ENCODE measurements around the gene SNX27. TPM values are rescaled to one million over a fixed set of nuclear protein-coding genes. Genes with fewer than 3 reads are reported as not detected.
"Not testable (repeated sequence)": the region's sequence is repeated elsewhere in the genome, so short reads cannot be mapped to it uniquely, and the experiment has no call there.

Gene SNX27
- total RNA-seq, 1 experiment from 2014 or later: 28.5 TPM

DNA sequence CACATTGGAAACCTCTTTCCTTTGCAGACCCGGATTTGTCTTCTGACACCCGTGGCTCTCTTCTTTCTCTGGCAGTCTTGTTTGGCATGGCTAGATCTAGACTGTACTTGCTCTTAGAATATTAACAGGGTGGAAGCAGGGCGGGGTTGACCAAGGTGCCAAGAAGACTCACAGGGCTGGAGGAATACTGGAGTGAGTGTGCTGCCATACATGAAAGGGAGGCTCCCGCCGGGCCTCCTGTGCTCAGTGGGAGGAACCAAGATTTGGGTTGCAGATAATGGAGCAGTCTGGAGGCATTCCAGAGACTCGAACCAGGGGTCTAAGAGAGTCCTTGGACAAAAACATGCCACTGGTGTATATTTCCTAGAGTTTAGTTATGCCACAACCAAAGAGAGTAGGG, 27.6 kb upstream of the SNX27 start:
- no peaks in the 10 kb centered on the region for H3K9me3 ChIP-seq (replicated peaks)
- H3K4me1 ChIP-seq (replicated peaks): peaks cover 13% of the 10 kb centered on the region
- H3K27ac ChIP-seq: no peak overlapping the region

GRCh38 chr1:151584780-151585179, 27.1 kb upstream of the SNX27 start:
- H3K36me3 ChIP-seq: peaks cover 40% of the 10 kb centered on the region
- DNase-seq (ENCODE audit: low read depth in 1 of 2, low spot score in 2 of 2): no peak
- H3K27me3 ChIP-seq (replicated peaks): no peaks in the 10 kb centered on the region
- H3K9me3 ChIP-seq (replicated peaks): no peaks in the 10 kb centered on the region
- H3K4me1 ChIP-seq (replicated peaks): peaks cover 9% of the 10 kb centered on the region; the same call in 1 of the 2 replicates
- no peak overlapping the region for H3K27ac ChIP-seq
- H3K4me3 ChIP-seq: no peak overlapping the region

More for the DNA sequence above, 27.6 kb upstream of the SNX27 start:
- Histone ChIP-seq H3K4me3 (no peak overlapping the region), H3K27me3 (replicated peaks) (no peaks in the 10 kb centered on the region), H3K36me3 (peaks cover 45% of the 10 kb centered on the region)
- no peak for DNase-seq (ENCODE audit: low read depth in 1 of 2, low spot score in 2 of 2)

- Histone ChIP-seq H3K36me3 (peaks cover 34% of the 10 kb centered on the region), H3K9me3 (replicated peaks) (no peaks in the 10 kb centered on the region), H3K27ac (no peak overlapping the region), H3K4me1 (replicated peaks) (peaks cover 9% of the 10 kb centered on the region; the same call in 1 of the 2 replicates), H3K4me3 (no peak overlapping the region), H3K27me3 (replicated peaks) (no peaks in the 10 kb centered on the region)
- DNase-seq (ENCODE audit: low read depth in 1 of 2, low spot score in 2 of 2): no peak
Measured at GRCh38 chr1:151585622-151586021, 26.2 kb upstream of the SNX27 start.

DNA sequence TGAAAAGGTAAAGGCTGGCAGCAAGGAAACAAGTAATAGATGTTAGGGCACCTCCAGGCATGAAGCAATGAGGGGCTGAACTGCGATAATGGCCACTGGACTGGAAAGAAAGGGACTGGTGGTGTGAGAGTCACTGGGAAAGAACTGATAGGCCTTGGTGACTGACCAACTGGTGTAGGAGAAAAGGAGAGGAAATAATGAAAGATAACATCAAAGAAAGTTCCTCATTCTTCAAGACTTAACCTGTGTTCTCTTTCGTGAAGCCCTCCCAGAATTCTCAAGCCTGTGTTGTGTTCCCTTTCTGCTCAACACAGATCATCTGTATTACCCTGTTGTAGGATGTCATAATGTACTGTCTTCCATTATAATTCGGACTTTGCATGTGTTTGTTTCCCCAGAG, 20.9 kb upstream of the SNX27 start:
- H3K9me3 ChIP-seq (replicated peaks): no peaks in the 10 kb centered on the region
- H3K4me1 ChIP-seq (replicated peaks): peaks cover 3% of the 10 kb centered on the region; the same call in 1 of the 2 replicates
- H3K36me3 ChIP-seq: no peaks in the 10 kb centered on the region
- no peak for DNase-seq (ENCODE audit: low read depth in 1 of 2, low spot score in 2 of 2)
- no peaks in the 10 kb centered on the region for H3K27me3 ChIP-seq (replicated peaks)
- no peak overlapping the region for H3K27ac ChIP-seq
- H3K4me3 ChIP-seq: no peak overlapping the region

DNA sequence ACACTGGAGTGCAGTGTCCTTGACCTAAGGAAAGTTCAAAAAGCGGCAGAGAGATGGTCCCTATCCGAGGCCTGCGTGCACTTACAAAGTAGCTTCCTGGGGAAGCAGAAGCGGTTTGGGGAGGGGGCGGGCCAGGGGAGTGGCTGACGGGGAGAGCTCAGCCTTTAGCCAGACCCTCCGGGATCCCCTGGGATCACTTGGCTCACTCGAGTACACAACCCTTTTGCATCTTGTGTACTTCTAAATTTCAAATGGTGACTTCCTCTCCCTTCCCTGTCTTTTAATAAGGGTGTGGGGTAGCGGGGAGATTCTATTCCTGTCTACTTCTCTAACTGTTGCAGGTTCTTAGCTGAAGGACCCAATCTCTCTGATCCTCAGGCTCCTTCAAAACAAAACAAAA, 18.1 kb upstream of the SNX27 start:
- Histone ChIP-seq H3K36me3 (no peaks in the 10 kb centered on the region), H3K27me3 (replicated peaks) (no peaks in the 10 kb centered on the region), H3K9me3 (replicated peaks) (no peaks in the 10 kb centered on the region), H3K4me1 (replicated peaks) (no peaks in the 10 kb centered on the region), H3K4me3 (no peak overlapping the region), H3K27ac (no peak overlapping the region)
- no peak for DNase-seq (ENCODE audit: low read depth in 1 of 2, low spot score in 2 of 2)

DNA sequence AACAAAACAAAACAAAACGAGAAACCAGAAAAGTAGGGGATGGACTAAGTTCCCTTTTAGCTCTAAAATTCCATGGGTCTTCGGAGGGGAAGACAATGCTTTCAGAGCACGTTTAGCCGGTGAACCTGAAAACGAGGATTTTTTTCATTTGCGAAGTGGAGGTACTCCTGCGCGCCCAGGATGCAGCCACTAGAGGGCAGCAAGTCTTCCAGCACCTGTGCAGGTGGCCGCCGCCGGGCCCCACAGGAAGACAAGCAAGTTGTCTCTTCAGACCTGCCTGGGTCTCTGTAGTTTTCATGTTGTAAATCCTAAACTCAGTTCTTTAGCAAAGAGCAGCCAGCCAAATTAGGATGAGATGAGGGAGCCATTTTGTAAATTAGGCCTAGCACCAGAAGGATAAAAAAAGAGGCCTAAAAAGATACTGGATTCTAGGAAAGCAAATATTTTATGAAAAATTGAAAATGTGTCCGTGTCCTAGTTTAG, 17.7 kb upstream of the SNX27 start:
- no peaks in the 10 kb centered on the region for H3K36me3 ChIP-seq
- no peak overlapping the region for H3K4me3 ChIP-seq
- H3K9me3 ChIP-seq (replicated peaks): no peaks in the 10 kb centered on the region
- H3K27me3 ChIP-seq (replicated peaks): no peaks in the 10 kb centered on the region
- H3K27ac ChIP-seq: no peak overlapping the region
- DNase-seq (ENCODE audit: low read depth in 1 of 2, low spot score in 2 of 2): peak; percentile 44 to 67
- no peaks in the 10 kb centered on the region for H3K4me1 ChIP-seq (replicated peaks)

- Histone ChIP-seq H3K4me1 (replicated peaks) (no peaks in the 10 kb centered on the region), H3K4me3 (no peak overlapping the region), H3K36me3 (no peaks in the 10 kb centered on the region), H3K27me3 (replicated peaks) (no peaks in the 10 kb centered on the region), H3K9me3 (replicated peaks) (no peaks in the 10 kb centered on the region), H3K27ac (no peak overlapping the region)
- DNase-seq (ENCODE audit: low read depth in 1 of 2, low spot score in 2 of 2): peak in 1 of 2 experiments; percentile 29
Measured at GRCh38 chr1:151596166-151596953, 15.5 kb upstream of the SNX27 start.

DNA sequence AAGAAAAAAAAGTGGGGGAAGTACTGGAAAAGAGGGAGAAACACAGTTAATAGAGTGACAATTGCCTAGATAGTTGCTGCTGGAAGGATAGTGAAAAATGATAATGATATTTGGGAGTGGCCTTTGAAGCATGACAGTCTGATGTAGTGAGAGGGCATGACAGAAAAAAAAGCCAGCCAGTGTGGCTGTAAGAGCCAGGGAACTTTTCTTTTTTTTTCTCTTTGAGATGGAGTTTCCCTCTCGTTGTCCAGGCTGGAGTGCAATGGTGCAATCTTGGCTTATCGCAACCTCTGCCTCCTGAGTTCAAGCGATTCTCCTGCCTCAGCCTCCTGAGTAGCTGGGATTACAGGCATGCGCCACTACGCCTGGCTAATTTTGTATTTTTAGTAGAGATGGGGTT, 9.3 kb upstream of the SNX27 start:
- not testable (repeated sequence) for H3K36me3 ChIP-seq; H3K27me3 ChIP-seq (replicated peaks); H3K4me3 ChIP-seq; DNase-seq (ENCODE audit: low read depth in 1 of 2, low spot score in 2 of 2); H3K9me3 ChIP-seq (replicated peaks); H3K4me1 ChIP-seq (replicated peaks); H3K27ac ChIP-seq

- H3K27ac ChIP-seq: no peak overlapping the region
Measured at GRCh38 chr1:151604291-151604690, 7.6 kb upstream of the SNX27 start.

DNA sequence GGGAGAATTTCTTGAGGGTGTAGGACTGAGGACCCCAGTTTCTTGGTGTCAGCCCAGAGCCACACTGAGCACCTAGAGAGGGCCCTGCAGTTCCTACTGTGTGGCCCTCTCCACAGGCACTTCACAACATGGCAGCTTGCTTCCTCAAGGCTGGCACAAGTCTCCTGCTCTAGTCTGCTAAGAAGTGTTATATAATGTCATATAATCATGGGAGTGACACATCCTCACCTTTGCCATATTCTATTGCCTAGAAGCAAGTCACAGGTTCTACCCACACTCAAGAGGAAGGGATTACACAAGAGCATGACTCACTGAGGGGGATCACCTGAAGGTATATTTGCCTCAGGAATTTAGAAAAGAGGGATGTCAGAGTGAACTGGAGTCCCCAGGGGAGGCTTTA, 5.5 kb upstream of the SNX27 start:
- Histone ChIP-seq H3K27ac (no peak overlapping the region), H3K4me3 (no peak overlapping the region), H3K27me3 (replicated peaks) (no peaks in the 10 kb centered on the region), H3K4me1 (replicated peaks) (peaks cover 20% of the 10 kb centered on the region), H3K36me3 (no peaks in the 10 kb centered on the region), H3K9me3 (replicated peaks) (no peaks in the 10 kb centered on the region)
- no peak for DNase-seq (ENCODE audit: low read depth in 1 of 2, low spot score in 2 of 2)

More at GRCh38 chr1:151604291-151604690, 7.6 kb upstream of the SNX27 start:
- Histone ChIP-seq H3K4me3 (no peak overlapping the region), H3K9me3 (replicated peaks) (no peaks in the 10 kb centered on the region), H3K4me1 (replicated peaks) (peaks cover 15% of the 10 kb centered on the region), H3K27me3 (replicated peaks) (no peaks in the 10 kb centered on the region), H3K36me3 (no peaks in the 10 kb centered on the region)
- DNase-seq (ENCODE audit: low read depth in 1 of 2, low spot score in 2 of 2): no peak

GRCh38 chr1:151606857-151607256, 5.0 kb upstream of the SNX27 start:
- Histone ChIP-seq H3K27ac (no peak overlapping the region), H3K4me3 (no peak overlapping the region), H3K4me1 (replicated peaks) (peaks cover 24% of the 10 kb centered on the region), H3K9me3 (replicated peaks) (no peaks in the 10 kb centered on the region), H3K36me3 (peaks cover under 1% of the 10 kb centered on the region), H3K27me3 (replicated peaks) (no peaks in the 10 kb centered on the region)
- DNase-seq (ENCODE audit: low read depth in 1 of 2, low spot score in 2 of 2): no peak

DNA sequence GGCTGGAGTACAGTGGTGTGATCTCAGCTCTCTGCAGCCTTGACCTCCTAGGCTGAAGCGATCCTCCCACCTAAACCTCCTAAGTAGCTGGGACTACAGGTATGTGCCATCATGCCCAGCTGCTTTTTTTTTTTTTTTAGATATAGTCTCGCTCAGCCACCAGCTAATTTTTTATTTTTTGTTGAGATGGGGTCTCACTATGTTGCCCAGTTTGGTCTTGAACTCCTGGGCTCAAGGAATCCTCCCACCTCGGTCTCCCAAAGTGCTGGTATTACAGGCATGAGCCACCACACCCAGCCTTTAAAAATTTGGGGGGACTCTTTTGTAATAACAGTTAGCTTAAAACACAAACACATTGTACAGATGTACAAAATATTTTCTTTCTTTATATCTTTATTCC, 1.7 kb upstream of the SNX27 start:
- Histone ChIP-seq H3K9me3 (replicated peaks) (no peaks in the 10 kb centered on the region), H3K27ac (no peak overlapping the region), H3K4me3 (no peak overlapping the region), H3K4me1 (replicated peaks) (peaks cover 31% of the 10 kb centered on the region), H3K36me3 (peaks cover 10% of the 10 kb centered on the region), H3K27me3 (replicated peaks) (no peaks in the 10 kb centered on the region)
- no peak for DNase-seq (ENCODE audit: low read depth in 1 of 2, low spot score in 2 of 2)

GRCh38 chr1:151611288-151611790, 511 bp upstream of the SNX27 start:
- Histone ChIP-seq H3K27ac (peak overlapping the region; percentile 64), H3K4me3 (peak overlapping the region; percentile 95), H3K9me3 (replicated peaks) (no peaks in the 10 kb centered on the region), H3K27me3 (replicated peaks) (no peaks in the 10 kb centered on the region), H3K4me1 (replicated peaks) (peaks cover 40% of the 10 kb centered on the region), H3K36me3 (peaks cover 18% of the 10 kb centered on the region)
- peak in 1 of 2 experiments; percentile 42 for DNase-seq (ENCODE audit: low read depth in 1 of 2, low spot score in 2 of 2)

- peak overlapping the region; percentile 95 for H3K4me3 ChIP-seq
- peaks cover 22% of the 10 kb centered on the region for H3K36me3 ChIP-seq
- H3K27me3 ChIP-seq (replicated peaks): no peaks in the 10 kb centered on the region
- peaks cover 44% of the 10 kb centered on the region for H3K4me1 ChIP-seq (replicated peaks)
- DNase-seq (ENCODE audit: low read depth in 1 of 2, low spot score in 2 of 2): peak in 1 of 2 experiments; percentile 49
- H3K27ac ChIP-seq: no peak overlapping the region; the same call in 1 of the 2 replicates
- no peaks in the 10 kb centered on the region for H3K9me3 ChIP-seq (replicated peaks)
Measured at GRCh38 chr1:151612501-151613281, 841 bp downstream of the SNX27 start.

Data from SJSA1 (cell line).